Left lung (tissue), 10 donors: ENCODE results near the gene SYP. TPM values are rescaled to one million over a fixed set of nuclear protein-coding genes. Genes with fewer than 3 reads are reported as not detected.

ENCODE experiments used
- ATAC-seq: fragments of 200-7000 bp; cut with Tn5 transposase; one replicate; pipeline ENCODE4 v1.9.1; 2020; ENCODE audit warnings: moderate library complexity
- DNase-seq, 4 donors: peaks; one replicate each; pipeline ENCODE4 v3.0.0-alpha.2; 2013 to 2020
- H3K27ac ChIP-seq, 2 donors: fragments of 200-600 bp; sonication (generic) in 1 of 2; one replicate each; pipeline versions ENCODE4 v1.5.0 to v1.8.0; 2020 to 2021
- H3K27me3 ChIP-seq, 2 donors: fragments of 200-600 bp; sonication (generic) in 1 of 2; one replicate each; pipeline versions ENCODE4 v1.5.0 to v1.8.0; 2020 to 2021
- H3K36me3 ChIP-seq, 2 donors: fragments of 200-600 bp; sonication (generic) in 1 of 2; one replicate each; pipeline versions ENCODE4 v1.5.0 to v1.8.0; 2020 to 2021
- H3K4me1 ChIP-seq, 2 donors: fragments of 200-600 bp; one replicate each; pipeline ENCODE4 v1.8.0; 2021
- H3K4me3 ChIP-seq, 2 donors: fragments of 200-600 bp; sonication (generic) in 1 of 2; one replicate each; pipeline versions ENCODE4 v1.5.0 to v1.8.0; 2020 to 2021; ENCODE audit warnings: mild to moderate bottlenecking in 1 of 2
- H3K9me3 ChIP-seq, 2 donors: fragments of 200-600 bp; sonication (generic) in 1 of 2; one replicate each; pipeline versions ENCODE4 v1.5.0 to v1.8.0; 2020 to 2021
- CTCF ChIP-seq, 2 donors: fragments of 200-600 bp; sonication (generic) in 1 of 2; IDR thresholded peaks; one replicate each; pipeline versions ENCODE4 v1.5.0 to v1.8.0; 2021; ENCODE audit warnings: antibody characterized with exemption in 2 of 2
- intact Hi-C, 2 donors: fragments of 100-400 bp; cut with DNase I; formaldehyde crosslinking; loops; one replicate each; pipeline versions ENCODE4 v1.11.2 to v1.14.2; 2022
- polyA plus RNA-seq, 6 donors: library from polyadenylated mRNA; unstranded; fragments of 120-200 nt; gene quantifications; one replicate each; pipeline ENCODE4 v1.2.1, GENCODE V29; 2013; ENCODE audit not compliant: insufficient read length in 6 of 6
- total RNA-seq, 2 donors: library from RNA; stranded (reverse); fragmentation: NEBNext Ultra II Directional; extraction: Animal tissue kit (Norgen Biotek cat#: 25700); gene quantifications; one replicate each; pipeline ENCODE4 v1.2.1, GENCODE V29; 2021
- donor health status: DM: no; HTN: yes; CAD: no.
- donor health status: DM: no; HTN: no; CAD: no.

The SYP gene
- total and polyA plus RNA-seq, 8 donors: 2.1 to 4.2 (median 3.0) TPM

DNA sequence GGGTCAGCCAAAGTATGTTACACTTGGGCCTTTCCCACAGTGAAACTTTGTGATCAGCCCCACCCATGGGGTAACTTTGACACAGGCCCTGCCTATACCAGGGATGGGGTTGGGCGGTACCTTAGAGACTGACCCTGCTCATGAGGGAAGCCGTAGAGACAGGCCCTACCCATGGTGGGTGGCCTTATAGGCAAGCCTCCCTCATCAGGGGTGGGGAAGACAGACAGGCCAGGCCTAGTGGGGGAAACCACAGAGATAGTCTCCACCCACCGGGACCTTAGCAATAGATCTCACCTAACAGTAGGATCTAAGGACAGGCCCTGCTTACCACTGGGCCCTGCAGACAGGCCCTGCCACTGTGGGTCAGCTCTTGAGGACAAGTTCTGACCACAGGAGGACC is 21.5 kb downstream of the SYP start:
- H3K4me1 ChIP-seq: peaks cover 0 to 19% of the 10 kb centered on the region in 2 donors
- H3K36me3 ChIP-seq: peaks cover 0 to 79% of the 10 kb centered on the region in 2 donors
- TF ChIP-seq CTCF (IDR thresholded peaks at IDR 0.05): no peak
- H3K9me3 ChIP-seq: no peaks in the 10 kb centered on the region
- H3K27ac ChIP-seq: no peak overlapping the region
- intact Hi-C loops: no loop called here
- DNase-seq (no peak), ATAC-seq (no peak)
- no peaks in the 10 kb centered on the region for H3K27me3 ChIP-seq
- H3K4me3 ChIP-seq: no peak overlapping the region

DNA sequence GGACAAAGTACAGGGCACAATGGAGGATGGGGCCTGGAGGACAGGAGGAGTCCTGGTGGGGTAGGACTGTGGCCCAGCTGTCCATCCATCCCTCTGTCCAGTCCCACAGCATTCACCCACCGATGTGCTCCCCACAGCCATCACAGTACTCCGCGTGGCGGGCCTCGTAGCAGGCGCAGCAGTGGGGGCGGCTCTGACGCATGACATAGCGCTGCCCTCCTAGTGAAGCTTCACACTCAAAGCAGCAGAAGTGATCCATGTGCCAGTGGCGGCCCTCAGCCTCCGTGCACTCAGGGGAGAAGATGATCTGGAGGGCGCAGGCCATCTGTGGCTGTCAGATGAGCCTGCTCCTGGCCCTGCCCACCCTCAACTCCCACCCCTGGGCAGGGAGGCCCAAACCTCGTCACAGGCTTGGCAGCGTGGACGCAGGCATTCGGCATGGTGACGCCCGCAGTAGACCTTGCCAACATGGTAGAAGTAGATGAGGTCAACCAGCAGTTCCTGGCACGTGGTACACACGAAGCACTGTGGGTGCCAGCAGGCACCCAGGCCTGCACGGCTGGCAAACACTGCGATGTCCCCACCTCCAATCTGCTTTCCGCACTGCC is 22.0 kb downstream of the SYP start:
- DNase-seq (no peak), ATAC-seq (no peak)
- Histone ChIP-seq H3K9me3 (no peaks in the 10 kb centered on the region), H3K36me3 (peaks cover 0 to 77% of the 10 kb centered on the region in 2 donors), H3K4me3 (no peak overlapping the region), H3K27ac (no peak overlapping the region), H3K4me1 (peaks cover 0 to 24% of the 10 kb centered on the region in 2 donors), H3K27me3 (no peaks in the 10 kb centered on the region)
- intact Hi-C loops: no loop called here
- TF ChIP-seq CTCF (IDR thresholded peaks at IDR 0.05): no peak

DNA sequence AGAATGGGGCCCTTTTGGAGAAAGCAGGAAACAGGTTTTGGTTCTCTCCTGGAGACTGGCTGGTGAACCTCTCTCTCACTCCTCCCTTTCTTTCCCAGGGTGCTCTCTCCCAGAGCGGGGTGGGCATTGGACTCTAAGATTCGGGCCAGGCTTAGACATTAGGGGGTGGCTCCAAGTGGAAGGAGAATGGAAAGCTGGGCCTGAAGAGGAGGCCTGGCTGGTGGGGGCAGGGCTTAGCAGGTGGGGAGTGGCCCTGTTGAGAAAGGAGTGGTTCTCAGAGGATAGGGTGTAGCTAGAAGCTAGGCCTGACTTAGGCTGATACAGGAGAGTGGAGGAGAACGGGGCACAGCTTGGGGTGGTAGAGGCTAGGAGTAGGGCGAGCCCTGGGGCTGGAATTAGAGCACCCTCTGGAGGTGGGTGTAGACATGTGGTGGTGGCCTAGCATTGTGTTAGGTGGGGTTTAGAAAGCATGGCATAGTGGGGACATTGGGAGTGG is 22.6 kb downstream of the SYP start:
- peak; percentile 84 for ATAC-seq
- no peak for DNase-seq

GRCh38 chrX:49176421-49177326 is 23.3 kb downstream of the SYP start:
- peak overlapping the region; percentile 13 to 75 for H3K27ac ChIP-seq
- H3K27me3 ChIP-seq: no peaks in the 10 kb centered on the region
- intact Hi-C loops: no loop called here
- H3K4me3 ChIP-seq: peak overlapping the region in 1 of 2 donors; percentile 7
- peaks cover 0 to 66% of the 10 kb centered on the region in 2 donors for H3K36me3 ChIP-seq
- H3K9me3 ChIP-seq: no peaks in the 10 kb centered on the region
- H3K4me1 ChIP-seq: peaks cover 0 to 28% of the 10 kb centered on the region in 2 donors
- DNase-seq (no peak), ATAC-seq (peak; percentile 56)
- TF ChIP-seq CTCF (IDR thresholded peaks at IDR 0.05): no peak

More for the DNA sequence above, 22.6 kb downstream of the SYP start:
- Histone ChIP-seq H3K36me3 (peaks cover 0 to 71% of the 10 kb centered on the region in 2 donors), H3K4me1 (peaks cover 0 to 28% of the 10 kb centered on the region in 2 donors), H3K9me3 (no peaks in the 10 kb centered on the region), H3K4me3 (no peak overlapping the region), H3K27ac (peak overlapping the region; percentile 13 to 75), H3K27me3 (no peaks in the 10 kb centered on the region)
- intact Hi-C loops: no loop called here
- no peak for TF ChIP-seq CTCF (IDR thresholded peaks at IDR 0.05)
